Fibroblast of mammary gland (primary cell): Measurements from ENCODE around the gene PODNL1.

Experiments
- DNase-seq: peaks from one replicate; pipeline ENCODE4 v3.0.0-alpha.2; 2010; ENCODE audit warnings: low read depth
- H3K4me3 ChIP-seq: 2 replicates; pipeline ENCODE4 v1.5.1; 2011; ENCODE audit warnings: low read depth, mild to moderate bottlenecking, low read length, moderate library complexity; ENCODE audit not compliant: control insufficient read depth
- CTCF ChIP-seq: conservative IDR thresholded peaks from 2 replicates; pipeline ENCODE4 v1.5.1; 2011; ENCODE audit warnings: low read depth, low read length, inconsistent platforms; ENCODE audit not compliant: control insufficient read depth, insufficient read depth

PODNL1 gene

GRCh38 chr19:13932911-13933393, 5.3 kb downstream of the PODNL1 start:
- H3K4me3 ChIP-seq = no peak overlapping the region
- no peak for DNase-seq
- no peak for TF ChIP-seq CTCF

- DNase-seq = no peak
- no peak for TF ChIP-seq CTCF
- H3K4me3 ChIP-seq = no peak overlapping the region
Measured at GRCh38 chr19:13932149-13932637, 6.0 kb downstream of the PODNL1 start.

GRCh38 chr19:13931391-13932148, 6.6 kb downstream of the PODNL1 start:
- no peak overlapping the region for H3K4me3 ChIP-seq
- TF ChIP-seq CTCF = no peak
- no peak for DNase-seq

- no peak overlapping the region for H3K4me3 ChIP-seq
- no peak for DNase-seq
- TF ChIP-seq CTCF = no peak
Measured at GRCh38 chr19:13930402-13930801, 7.8 kb downstream of the PODNL1 start.

GRCh38 chr19:13929956-13930355, 8.3 kb downstream of the PODNL1 start:
- no peak for DNase-seq
- no peak for TF ChIP-seq CTCF
- no peak overlapping the region for H3K4me3 ChIP-seq

GRCh38 chr19:13929340-13929739, 8.9 kb downstream of the PODNL1 start:
- no peak overlapping the region for H3K4me3 ChIP-seq

More at GRCh38 chr19:13929340-13929739, 8.9 kb downstream of the PODNL1 start:
- TF ChIP-seq CTCF = no peak
- no peak for DNase-seq
